ENCODE results near the gene TAGAP. TPM values are rescaled to one million over a fixed set of nuclear protein-coding genes. Genes with fewer than 3 reads are reported as not detected.
"Not testable (repeated sequence)": the region's sequence is repeated elsewhere in the genome, so short reads cannot be mapped to it uniquely, and the experiment has no call there.

Gene TAGAP
- total RNA-seq, 2 experiments from 2014 or later: 64.5 to 67.0 TPM

DNA sequence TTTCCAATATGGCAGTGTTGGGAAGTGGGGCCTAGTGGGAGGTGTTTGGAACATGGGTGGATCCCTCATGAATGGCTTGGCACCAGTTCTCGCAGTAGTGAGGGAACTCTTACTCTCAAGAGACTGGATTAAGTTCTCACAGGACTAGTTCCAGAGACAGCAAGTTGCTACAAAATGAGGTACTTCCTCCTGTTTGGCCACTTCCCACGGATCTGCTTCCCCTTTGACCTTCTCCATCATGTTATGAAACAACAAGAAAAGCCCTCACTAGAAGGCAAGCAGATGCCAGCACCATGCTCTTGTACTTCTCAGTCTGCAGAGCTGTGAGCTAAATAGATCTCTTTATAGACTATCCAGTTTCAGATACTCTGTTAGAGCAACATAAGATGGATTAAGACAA is 47.9 kb downstream of the TAGAP start:
- ChIA-PET POLR2A (no interaction called here), CTCF (interaction anchor here (1.0 to 1.2 kb wide), 2 partner anchors 108 to 138 kb away, joined by 3 to 4 read pairs; no protein-coding TSS in a partner anchor)
- no peak overlapping the region for H3K4me3 Mint-ChIP-seq
- H3K36me3 Mint-ChIP-seq (ENCODE audit: low read depth): peaks cover 4% of the 10 kb centered on the region
- H3K9me3 Mint-ChIP-seq (ENCODE audit: insufficient read depth): no peaks in the 10 kb centered on the region
- no peaks in the 10 kb centered on the region for H3K27me3 Mint-ChIP-seq (ENCODE audit: low read depth)
- no peak overlapping the region for H3K27ac Mint-ChIP-seq
- ATAC-seq (no peak), DNase-seq (peak; percentile 20)
- H3K4me1 Mint-ChIP-seq (ENCODE audit: low read depth): peaks cover 35% of the 10 kb centered on the region

DNA sequence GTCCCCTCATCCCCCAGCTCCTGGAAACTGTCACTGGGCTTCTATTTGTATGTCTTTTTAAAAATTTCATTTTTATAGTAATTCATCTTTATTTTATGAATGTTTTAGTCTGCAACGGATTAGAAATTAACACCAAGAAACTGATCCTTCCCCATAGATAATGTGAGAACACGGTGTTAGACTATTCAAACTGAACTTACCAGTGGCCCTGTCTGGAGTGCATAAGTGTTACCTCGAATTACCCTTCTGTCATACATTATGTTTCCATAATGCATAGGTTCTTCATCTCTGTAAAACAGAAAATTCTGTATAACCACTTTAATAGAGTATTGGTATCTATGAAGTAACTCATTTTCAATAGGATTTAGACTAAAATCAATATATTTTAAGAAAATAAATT is 51.2 kb downstream of the TAGAP start:
- ChIA-PET POLR2A (no interaction called here), CTCF (interaction anchor here (0.8 to 1.9 kb wide), 5 partner anchors 14 to 142 kb away, joined by 3 to 9 read pairs (median 4); no protein-coding TSS in a partner anchor)
- Mint-ChIP-seq H3K4me1 (ENCODE audit: low read depth) (peaks cover 31% of the 10 kb centered on the region), H3K4me3 (no peak overlapping the region), H3K9me3 (ENCODE audit: insufficient read depth) (peaks cover 9% of the 10 kb centered on the region), H3K27ac (no peak overlapping the region), H3K27me3 (ENCODE audit: low read depth) (no peaks in the 10 kb centered on the region), H3K36me3 (ENCODE audit: low read depth) (peaks cover 12% of the 10 kb centered on the region)
- DNase-seq (no peak), ATAC-seq (no peak)

DNA sequence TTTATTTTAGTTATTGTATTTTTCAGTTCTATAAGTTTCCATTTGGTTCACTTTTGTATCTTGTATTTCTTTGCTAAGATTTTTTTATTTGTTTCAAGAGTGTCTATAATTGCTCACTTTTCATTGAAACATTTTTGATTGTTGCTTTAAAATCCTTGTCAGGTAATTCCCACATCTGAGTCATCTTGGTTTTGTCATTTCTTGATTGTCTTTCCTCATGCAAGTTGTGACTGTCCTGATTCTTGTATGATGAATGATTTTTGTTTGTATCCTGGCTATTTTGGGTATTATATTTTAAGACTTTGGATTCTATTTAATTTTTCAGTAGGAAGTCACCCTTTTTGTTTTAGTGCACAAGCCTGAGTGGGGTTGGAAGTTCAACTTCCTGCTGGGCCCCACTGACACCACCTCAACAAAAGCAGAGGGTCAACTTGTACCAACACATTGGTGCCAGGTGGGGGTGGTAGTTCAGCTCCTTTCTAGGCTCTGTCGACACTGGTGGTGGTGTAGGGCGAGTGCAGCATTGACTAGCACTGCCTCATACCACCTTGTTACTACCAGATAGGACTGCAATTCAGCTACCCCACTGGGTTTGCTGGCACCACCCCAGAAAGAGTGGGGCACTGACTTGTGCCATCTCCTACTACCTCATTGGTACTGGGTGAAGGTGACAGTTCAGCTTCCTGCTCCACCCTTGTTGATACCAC is 53.6 kb downstream of the TAGAP start:
- ATAC-seq (peak; percentile 42), DNase-seq (no peak)
- H3K36me3 Mint-ChIP-seq (ENCODE audit: low read depth): peaks cover 16% of the 10 kb centered on the region
- peaks cover 15% of the 10 kb centered on the region for H3K9me3 Mint-ChIP-seq (ENCODE audit: insufficient read depth)
- peak overlapping the region; percentile 23 for H3K27ac Mint-ChIP-seq
- CTCF ChIA-PET: interaction anchor here (1.1 to 1.5 kb wide), 7 partner anchors 9 to 272 kb away, joined by 3 to 6 read pairs (median 3); no protein-coding TSS in a partner anchor
- no peaks in the 10 kb centered on the region for H3K27me3 Mint-ChIP-seq (ENCODE audit: low read depth)
- no peak overlapping the region for H3K4me3 Mint-ChIP-seq
- peaks cover 23% of the 10 kb centered on the region for H3K4me1 Mint-ChIP-seq (ENCODE audit: low read depth)
- POLR2A ChIA-PET: no interaction called here

DNA sequence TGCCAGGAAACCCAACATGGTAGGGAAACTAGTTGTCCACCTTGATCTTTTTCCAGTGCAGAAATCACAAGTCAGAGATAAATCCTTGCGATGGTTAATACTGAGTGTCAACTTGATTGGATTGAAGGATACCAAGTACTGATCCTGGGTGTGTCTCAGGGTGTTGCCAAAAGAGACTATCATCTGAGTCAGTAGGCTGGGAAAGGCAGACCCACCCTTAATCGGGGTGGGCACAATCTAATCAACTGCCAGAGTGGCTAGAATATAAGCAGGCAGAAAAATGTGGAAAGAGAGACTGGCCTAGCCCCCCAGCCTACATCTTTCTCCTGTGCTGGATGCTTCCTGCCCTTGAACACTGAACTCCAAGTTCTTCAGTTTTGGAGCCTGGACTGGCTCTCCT is 55.1 kb downstream of the TAGAP start:
- CTCF ChIA-PET; POLR2A ChIA-PET; H3K27ac Mint-ChIP-seq; H3K27me3 Mint-ChIP-seq (ENCODE audit: low read depth); H3K4me3 Mint-ChIP-seq; ATAC-seq; DNase-seq: not testable (repeated sequence)
- H3K36me3 Mint-ChIP-seq (ENCODE audit: low read depth): peaks cover 16% of the 10 kb centered on the region
- peaks cover 14% of the 10 kb centered on the region for H3K4me1 Mint-ChIP-seq (ENCODE audit: low read depth)
- H3K9me3 Mint-ChIP-seq (ENCODE audit: insufficient read depth): peaks cover 15% of the 10 kb centered on the region

DNA sequence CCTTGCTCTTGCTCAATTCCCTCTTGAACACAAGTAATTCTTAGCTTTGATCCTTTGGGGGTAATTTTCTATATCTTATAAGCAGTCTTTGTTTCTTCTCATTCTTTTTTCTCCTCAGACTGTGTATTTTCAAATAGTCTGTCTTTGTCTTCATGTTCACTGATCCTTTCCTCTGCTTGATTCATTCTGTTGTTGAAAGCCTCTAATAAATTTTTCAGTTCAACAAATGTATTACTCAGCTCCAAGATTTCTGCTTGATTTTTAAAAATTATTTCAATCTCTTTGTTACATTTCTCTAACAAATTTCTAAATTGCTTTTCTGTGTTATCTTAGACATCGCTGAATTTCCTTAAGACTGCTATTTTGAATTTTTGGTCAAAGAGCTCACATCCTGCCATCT is 56.3 kb downstream of the TAGAP start:
- CTCF ChIA-PET: interaction anchor here (0.7 to 2.9 kb wide), 4 partner anchors 20 to 196 kb away, joined by 3 to 13 read pairs (median 5); no protein-coding TSS in a partner anchor
- POLR2A ChIA-PET: interaction anchor here (0.7 to 1.9 kb wide), 2 partner anchors 11 to 158 kb away, joined by 3 to 5 read pairs; partner anchors contain the start of gene RSPH3

DNA sequence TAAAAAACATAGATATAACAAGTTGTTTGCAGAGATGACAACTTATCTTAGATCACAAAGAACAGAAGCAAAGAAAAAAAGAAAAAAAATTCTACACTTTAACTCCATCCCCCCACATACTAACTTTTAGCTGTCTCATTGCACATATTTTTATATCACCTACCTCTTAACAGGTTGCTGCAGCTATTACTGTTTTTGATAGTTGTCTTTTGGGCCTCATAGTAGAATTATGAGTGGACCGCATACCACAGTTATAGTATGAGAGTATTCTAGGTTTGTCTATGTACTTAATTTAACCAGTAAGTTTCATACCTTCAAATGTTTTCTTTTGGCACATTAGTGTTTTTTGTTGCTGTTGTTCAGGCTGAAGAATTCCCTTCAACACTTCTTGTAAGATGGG is 57.1 kb downstream of the TAGAP start:
- CTCF ChIA-PET: interaction anchor here (0.8 to 2.9 kb wide), 5 partner anchors 19 to 284 kb away, joined by 3 to 13 read pairs (median 4); no protein-coding TSS in a partner anchor
- DNase-seq (no peak), ATAC-seq (no peak)
- POLR2A ChIA-PET: interaction anchor here (1.9 kb wide), 1 partner anchor 12 kb away, joined by 5 read pairs; the partner anchor contains the start of gene RSPH3
- Mint-ChIP-seq H3K36me3 (ENCODE audit: low read depth) (peaks cover 14% of the 10 kb centered on the region), H3K9me3 (ENCODE audit: insufficient read depth) (peaks cover 15% of the 10 kb centered on the region), H3K27ac (no peak overlapping the region), H3K4me3 (no peak overlapping the region), H3K27me3 (ENCODE audit: low read depth) (no peaks in the 10 kb centered on the region), H3K4me1 (ENCODE audit: low read depth) (peaks cover 14% of the 10 kb centered on the region)

More for the DNA sequence above, 56.3 kb downstream of the TAGAP start:
- DNase-seq: no peak
- Mint-ChIP-seq H3K9me3 (ENCODE audit: insufficient read depth) (peaks cover 15% of the 10 kb centered on the region), H3K27ac (no peak overlapping the region), H3K4me1 (ENCODE audit: low read depth) (peaks cover 14% of the 10 kb centered on the region), H3K36me3 (ENCODE audit: low read depth) (peaks cover 15% of the 10 kb centered on the region), H3K4me3 (no peak overlapping the region), H3K27me3 (ENCODE audit: low read depth) (no peaks in the 10 kb centered on the region)
- ATAC-seq: no peak

Other genes with a start within 250 kb of the TAGAP start
- 100 to 1,000 TPM; 177 to 180 TPM for gene EZR, start 225.6 kb downstream of the TAGAP start, total RNA-seq
- 1 to 10 TPM; 1.4 TPM for gene RSPH3, start 44.8 kb downstream of the TAGAP start, total RNA-seq
- gene FNDC1, start 124.4 kb upstream of the TAGAP start, total RNA-seq: not detected